Pulmonary artery endothelial cell (primary cell): ENCODE data around the gene OR6C70. TPM values are rescaled to one million over a fixed set of nuclear protein-coding genes. Genes with fewer than 3 reads are reported as not detected.
"Not testable (repeated sequence)": the region's sequence is repeated elsewhere in the genome, so short reads cannot be mapped to it uniquely, and the experiment has no call there.

ENCODE experiments used
- DNase-seq: peaks from one replicate; pipeline ENCODE4 v3.0.0-alpha.2; 2011; ENCODE audit warnings: low read depth, low spot score
- total RNA-seq: library from RNA; depleted of rRNA; stranded (reverse); fragments of >200 nt; gene quantifications from 2 replicates; pipeline ENCODE4 v1.2.3, GENCODE V29; 2014

The OR6C70 gene
- total RNA-seq: not detected in 2 replicates

GRCh38 chr12:55470088-55470829 lies at the start of gene OR6C70:
OR6C70 (minus strand) TSS chr12:55470138; CDS start chr12:55470138, 0 bp downstream.
- DNase-seq: no peak

GRCh38 chr12:55516391-55516790 lies 46.5 kb upstream of the OR6C70 start:
- no peak for DNase-seq

DNA sequence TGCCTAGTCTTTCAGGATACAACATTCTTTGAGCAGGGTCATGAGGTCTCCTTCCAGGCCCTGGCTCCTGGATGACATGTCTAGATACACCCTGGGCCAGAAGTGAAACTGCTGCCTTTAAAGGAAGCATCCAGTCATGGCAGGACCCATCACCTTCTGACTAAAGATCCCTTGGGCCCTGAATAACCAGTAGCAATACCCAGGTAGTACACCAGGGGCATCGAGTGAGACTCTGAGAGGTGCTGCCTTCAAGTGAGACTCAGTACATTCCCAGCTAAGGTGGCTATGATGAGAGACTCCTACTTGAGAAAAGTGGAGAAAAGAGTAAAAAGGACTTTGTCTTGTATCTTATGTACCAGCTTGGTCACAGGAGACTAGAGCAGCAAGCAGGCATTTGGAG lies 45.8 kb upstream of the OR6C70 start:
- DNase-seq: no peak

DNA sequence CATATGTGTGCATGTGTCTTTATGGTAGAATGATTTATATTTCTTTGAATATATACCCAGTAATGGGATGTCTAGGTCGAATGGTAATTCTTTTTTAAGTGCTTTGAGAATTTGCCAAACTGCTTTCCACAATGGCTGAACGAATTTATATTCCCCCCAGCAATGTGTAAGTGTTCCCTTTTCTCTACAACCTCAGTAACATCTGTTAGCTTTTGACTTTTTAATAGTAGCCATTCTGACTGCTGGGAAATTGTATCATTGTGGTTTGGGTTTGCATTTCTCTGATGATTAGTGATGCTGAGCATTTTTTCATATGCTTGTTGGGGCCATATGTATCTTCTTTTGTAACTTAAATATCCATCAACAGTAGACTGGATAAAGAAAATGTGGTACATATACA lies 31.7 kb upstream of the OR6C70 start:
- DNase-seq: no peak

GRCh38 chr12:55499810-55500252 lies 29.9 kb upstream of the OR6C70 start:
- no peak for DNase-seq

DNA sequence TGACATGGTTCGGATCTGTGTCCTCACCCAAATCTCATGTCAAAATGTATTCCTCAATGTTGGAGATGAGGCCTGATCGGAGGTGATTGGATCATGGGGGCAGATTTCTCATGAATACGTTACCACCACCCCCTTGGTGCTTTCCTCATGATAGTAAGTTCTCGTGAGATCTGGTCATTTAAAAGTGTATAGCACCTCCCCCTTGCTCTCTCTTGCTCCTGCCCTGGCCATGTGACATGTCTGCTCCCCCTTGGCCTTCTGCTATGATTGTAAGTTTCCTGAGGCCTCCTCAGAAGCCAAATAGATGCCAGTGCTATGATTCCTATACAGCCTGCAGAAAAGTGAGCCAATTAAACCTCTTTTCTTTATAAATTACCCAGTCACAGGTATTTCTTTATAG lies 29.3 kb upstream of the OR6C70 start:
- no peak for DNase-seq

DNA sequence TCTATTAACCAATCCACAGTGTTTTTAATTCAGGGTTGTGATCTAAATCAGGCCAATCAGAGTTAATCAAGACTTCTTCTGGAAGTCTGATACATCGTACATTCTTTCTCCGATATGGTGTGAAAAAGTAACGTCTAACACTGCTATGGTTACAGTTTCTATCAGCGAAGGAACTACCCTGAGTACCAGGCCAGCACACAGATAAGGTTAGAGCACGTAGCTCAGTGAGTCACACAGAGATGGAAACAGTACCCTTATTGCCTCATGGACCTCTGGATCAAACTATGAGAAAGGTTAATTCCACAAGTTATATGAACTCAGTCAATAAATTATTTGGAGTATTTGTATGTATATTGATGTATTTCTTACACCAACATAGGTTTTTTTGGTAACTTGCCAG lies 25.6 kb upstream of the OR6C70 start:
- no peak for DNase-seq

GRCh38 chr12:55492078-55492477 lies 22.1 kb upstream of the OR6C70 start, which contains the start of gene OR6C68:
OR6C68 (plus strand) TSS chr12:55492378; CDS start chr12:55492378, 0 bp downstream.
- DNase-seq: no peak

DNA sequence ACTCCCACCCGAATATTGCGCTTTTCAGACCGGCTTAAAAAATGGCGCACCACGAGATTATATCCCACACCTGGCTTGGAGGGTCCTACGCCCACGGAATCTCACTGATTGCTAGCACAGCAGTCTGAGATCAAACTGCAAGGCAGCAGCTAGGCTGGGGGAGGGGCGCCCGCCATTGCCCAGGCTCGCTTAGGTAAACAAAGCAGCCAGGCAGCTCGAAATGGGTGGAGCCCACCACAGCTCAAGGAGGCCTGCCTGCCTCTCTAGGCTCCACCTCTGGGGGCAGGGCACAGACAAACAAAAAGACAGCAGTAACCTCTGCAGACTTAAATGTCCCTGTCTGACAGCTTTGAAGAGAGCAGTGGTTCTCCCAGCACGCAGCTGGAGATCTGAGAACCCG lies 14.3 kb upstream of the OR6C70 start:
- not testable (repeated sequence) for DNase-seq

DNA sequence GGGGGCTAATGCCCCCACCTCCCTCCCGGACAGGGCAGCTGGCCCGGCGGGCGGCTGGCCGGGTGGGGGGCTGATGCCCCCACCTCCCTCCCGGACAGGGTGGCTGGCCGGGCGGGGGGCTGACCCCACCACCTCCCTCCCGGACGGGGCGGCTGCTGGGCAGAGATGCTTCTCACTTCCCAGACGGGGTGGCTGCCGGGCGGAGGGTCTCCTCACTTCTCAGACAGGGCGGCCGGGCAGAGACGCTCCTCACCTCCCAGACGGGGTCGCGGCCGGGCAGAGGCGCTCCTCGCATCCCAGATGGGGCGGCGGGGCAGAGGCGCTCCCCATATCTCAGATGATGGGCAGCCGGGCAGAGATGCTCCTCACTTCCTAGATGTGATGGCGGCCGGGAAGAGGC lies 9.2 kb upstream of the OR6C70 start:
- DNase-seq: not testable (repeated sequence)

DNA sequence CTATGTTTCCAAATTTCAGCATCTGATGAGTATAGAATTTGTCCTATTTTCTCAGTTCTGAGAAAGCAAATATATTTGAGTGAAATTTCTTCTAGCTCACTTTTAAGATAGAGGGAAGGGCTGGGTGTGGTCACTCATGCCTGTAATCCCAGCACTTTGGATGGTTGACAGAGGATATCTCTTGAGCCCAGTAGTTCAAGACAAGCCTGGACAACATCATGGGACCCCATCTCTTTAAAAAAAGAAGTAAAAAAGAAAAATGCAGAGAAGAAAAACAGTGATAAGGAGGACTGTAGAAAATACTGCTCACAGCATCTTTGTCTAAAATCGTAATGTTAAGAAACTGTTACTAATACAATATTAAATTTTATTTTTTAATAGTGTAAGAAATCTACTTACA lies 2.3 kb upstream of the OR6C70 start:
- no peak for DNase-seq

GRCh38 chr12:55469291-55469690 lies 647 bp downstream of the OR6C70 start:
- no peak for DNase-seq

DNA sequence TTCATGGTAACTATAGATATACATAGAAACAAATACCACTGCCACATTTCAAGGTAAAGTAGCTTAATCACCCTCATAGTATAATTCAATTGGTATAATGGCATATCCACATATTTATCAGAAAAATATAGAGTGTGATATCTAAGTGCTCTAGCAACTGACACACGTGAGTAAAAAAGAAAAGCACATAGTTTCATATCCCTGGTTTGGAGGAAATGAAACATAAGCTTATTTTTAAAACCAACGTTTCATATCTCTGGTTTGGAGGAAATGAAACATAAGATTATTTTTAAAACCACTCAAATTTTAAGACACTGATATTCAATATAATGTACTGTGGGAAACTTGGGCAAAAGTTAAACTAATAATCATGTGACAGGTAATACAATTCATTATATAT lies 2.1 kb downstream of the OR6C70 start:
- DNase-seq: no peak

- not testable (repeated sequence) for DNase-seq
These were observed 5.0 kb downstream of the OR6C70 start for GRCh38 chr12:55464926-55465325.

- DNase-seq: no peak
These were observed 21.1 kb downstream of the OR6C70 start for GRCh38 chr12:55448825-55449224.

DNA sequence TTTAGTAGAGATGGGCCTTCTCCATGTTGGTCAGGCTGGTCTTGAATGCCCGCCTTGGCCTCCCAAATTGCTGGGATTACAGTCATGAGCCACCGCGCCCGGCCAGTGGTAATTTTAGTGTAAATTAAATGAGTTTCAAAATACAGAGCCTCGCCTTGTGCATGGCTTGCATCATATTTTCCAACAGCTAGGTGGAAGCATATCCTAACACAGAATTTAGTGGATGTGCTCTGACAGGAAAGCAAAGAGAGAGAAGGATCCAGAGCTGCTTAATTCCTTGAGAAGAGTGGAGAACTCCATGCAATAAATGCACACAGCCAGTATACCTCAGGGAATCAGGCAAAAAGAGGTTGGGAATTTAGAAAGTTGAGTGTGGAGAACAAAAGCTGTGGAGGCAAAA lies 23.6 kb downstream of the OR6C70 start:
- DNase-seq: no peak

DNA sequence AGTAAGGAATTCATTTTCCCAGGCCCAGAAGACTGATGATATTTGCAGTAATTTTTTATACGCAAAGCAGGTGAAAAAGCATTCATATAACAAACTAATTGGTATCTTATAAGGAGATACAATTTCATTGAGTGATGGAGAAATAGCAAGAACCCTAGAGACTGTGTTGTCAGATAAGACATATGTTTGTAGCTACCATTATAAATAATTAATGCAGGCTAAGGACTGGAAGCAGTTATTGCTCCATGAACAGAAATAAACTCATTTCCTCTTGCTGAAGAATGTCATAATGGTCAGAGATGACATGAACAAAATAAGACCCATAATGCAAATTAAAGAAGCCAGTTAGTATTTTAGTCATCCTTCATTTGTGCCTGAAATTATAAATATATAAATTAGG lies 24.6 kb downstream of the OR6C70 start:
- no peak for DNase-seq

GRCh38 chr12:55443776-55444175 lies 26.2 kb downstream of the OR6C70 start, which contains the start of gene OR6C2:
OR6C2 (plus strand) TSS chr12:55444076; CDS start chr12:55452214, 8,138 bp downstream.
- DNase-seq: no peak

DNA sequence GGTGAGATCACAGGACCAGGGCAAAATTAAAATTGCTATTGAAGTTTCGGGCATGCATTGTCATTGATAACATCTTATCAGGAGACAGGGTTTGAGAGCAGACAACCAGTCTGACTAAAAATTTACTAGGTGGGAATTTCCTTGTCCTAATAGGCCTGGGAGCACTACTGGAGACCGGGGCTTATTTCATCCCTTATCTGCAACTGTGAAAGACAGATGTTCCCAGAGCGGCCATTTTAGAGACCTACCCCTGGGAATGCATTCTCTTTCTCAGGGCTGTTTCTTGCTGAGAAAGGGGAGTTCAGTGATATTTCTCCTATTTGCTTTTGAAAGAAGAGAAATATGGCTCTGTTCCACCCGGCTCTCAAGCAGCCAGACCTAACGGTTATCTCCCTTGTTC lies 28.7 kb downstream of the OR6C70 start:
- DNase-seq: not testable (repeated sequence)

DNA sequence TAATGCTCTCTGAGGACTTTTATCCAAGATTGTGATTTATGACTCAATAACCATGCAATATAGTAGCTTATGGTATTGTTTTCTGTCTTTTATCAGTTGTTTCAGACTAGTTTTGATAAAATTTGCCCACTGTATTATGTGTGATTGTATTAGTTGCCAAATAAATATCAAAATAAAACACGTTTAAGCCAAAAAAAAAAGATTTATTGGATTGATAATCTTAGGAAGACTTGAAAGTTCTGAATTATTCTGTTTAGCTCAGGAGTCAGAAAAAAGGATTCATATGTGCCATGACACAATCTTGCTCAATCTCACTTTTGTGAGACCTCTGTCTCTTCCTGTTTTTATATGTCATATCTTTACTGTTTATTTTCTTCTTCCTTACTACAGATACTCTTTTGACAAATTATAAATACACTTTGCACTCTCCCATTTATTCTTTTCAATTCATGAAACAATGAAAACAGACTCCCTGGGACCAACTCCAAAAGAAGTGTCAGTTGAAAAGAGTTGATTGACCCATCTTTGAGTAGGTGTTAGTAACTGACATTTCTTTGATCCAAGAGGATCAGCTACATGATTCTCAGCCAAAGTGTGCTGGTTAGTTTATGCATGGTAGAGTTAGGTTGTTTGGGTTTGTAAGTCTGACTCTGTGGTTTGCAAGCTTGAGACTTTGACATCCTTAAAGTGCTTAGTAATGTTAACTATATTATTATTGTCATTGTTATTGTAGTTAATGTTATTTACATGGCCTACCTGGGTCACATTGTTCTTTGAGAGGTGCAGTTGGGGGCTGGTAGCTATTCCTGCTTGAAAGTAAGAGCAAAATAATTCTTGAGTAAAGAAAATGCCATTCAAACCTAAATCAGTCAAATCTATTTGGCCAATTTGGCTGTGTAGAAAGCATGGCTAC lies 41.4 kb downstream of the OR6C70 start:
- no peak for DNase-seq

- no peak for DNase-seq
These were observed 44.0 kb downstream of the OR6C70 start, which contains the start of gene OR6C76 for GRCh38 chr12:55425954-55426353. OR6C76 (plus strand) TSS chr12:55426254; CDS start chr12:55426254, 0 bp downstream.

- DNase-seq: no peak
These were observed 49.5 kb downstream of the OR6C70 start for GRCh38 chr12:55420307-55420962.
